Kidney (tissue), 14 donors: Measurements from ENCODE around the gene SPAG4. TPM values are rescaled to one million over a fixed set of nuclear protein-coding genes. Genes with fewer than 3 reads are reported as not detected.
A peak's percentile ranks its signal among the peaks of the same experiment; 100 is the strongest.

Experiments used
- DNase-seq, 5 donors: peaks; one replicate each; pipeline ENCODE4 v3.0.0-alpha.2; 2013 to 2020
- FAIRE-seq: peaks from 2 replicates; lab custom pipeline; 2012; peaks lifted over from hg19 to GRCh38; lab: Jason Lieb, UNC
- H3K27ac ChIP-seq, 2 donors: one replicate each; pipeline ENCODE4 v1.7.0; 2013; ENCODE audit warnings: low read depth in 2 of 2, low read length in 2 of 2, inconsistent platforms in 1 of 2
- H3K27me3 ChIP-seq: one replicate; pipeline ENCODE4 v1.7.1; 2013; ENCODE audit warnings: low read length, inconsistent platforms; ENCODE audit not compliant: control insufficient read depth, insufficient read depth
- H3K36me3 ChIP-seq, 3 donors: one replicate each; pipeline versions ENCODE4 v1.7.0 to v1.7.1; 2013; ENCODE audit warnings: low read length in 3 of 3, control low read depth in 1 of 3, inconsistent platforms in 1 of 3; ENCODE audit not compliant: insufficient read depth in 3 of 3, control insufficient read depth in 2 of 3
- H3K4me1 ChIP-seq, 3 donors: one replicate each; pipeline versions ENCODE4 v1.7.0 to v1.7.1; 2013; ENCODE audit warnings: low read length in 3 of 3, inconsistent platforms in 1 of 3, low read depth in 1 of 3; ENCODE audit not compliant: control insufficient read depth in 2 of 3, insufficient read depth in 2 of 3
- H3K4me3 ChIP-seq, 3 donors: one replicate each; pipeline versions ENCODE4 v1.7.0 to v1.8.1; 2013; ENCODE audit warnings: low read length in 3 of 3, control low read depth in 1 of 3, inconsistent platforms in 1 of 3
- H3K9ac ChIP-seq, 3 donors: one replicate each; pipeline versions ENCODE4 v1.7.0 to v1.7.1; 2013; ENCODE audit warnings: low read length in 3 of 3, control low read depth in 1 of 3, inconsistent platforms in 1 of 3
- H3K9me3 ChIP-seq, 3 donors: one replicate each; pipeline versions ENCODE4 v1.7.0 to v1.7.1; 2013; ENCODE audit warnings: low read length in 3 of 3, control low read depth in 1 of 3, inconsistent platforms in 1 of 3; ENCODE audit not compliant: control insufficient read depth in 2 of 3, insufficient read depth in 1 of 3
- CTCF ChIP-seq: IDR thresholded peaks from 3 replicates; pipeline ENCODE4 v1.5.1; 2012; ENCODE audit warnings: mild to moderate bottlenecking, moderate library complexity, borderline replicate concordance; ENCODE audit not compliant: insufficient read depth; ENCODE audit errors: extremely low read depth
- intact Hi-C: fragments of 100-400 bp; cut with DNase I; formaldehyde crosslinking; loops from one replicate; pipeline ENCODE4 v1.11.1; 2022
- polyA plus RNA-seq: library from polyadenylated mRNA; stranded (reverse); fragments of 350-450 nt; fragmentation: Illumina TruSeq; extraction: RNeasy Lipid Tissue Mini Kit (QIAGEN cat#74804); gene quantifications from one replicate; pipeline ENCODE4 v1.2.3, GENCODE V29; 2014; ENCODE audit warnings: low read depth, low replicate concordance; ENCODE audit not compliant: insufficient read depth
- total RNA-seq: library from RNA; stranded (reverse); fragmentation: NEBNext Ultra II Directional; extraction: Animal tissue kit (Norgen Biotek cat#: 25700); gene quantifications from one replicate; pipeline ENCODE4 v1.2.1, GENCODE V29; 2021
- donor health status: control.
- donor health status: control.
- donor health status: control.
- donor health status: control.
- donor health status: control.
- donor health status: DM: yes; HTN: yes; CAD: no.
- donor health status: Normal renal cell carcinoma (clear cell type).

The SPAG4 gene
- total and polyA plus RNA-seq, 2 donors from 2014 or later = 13.1 to 16.0 TPM

GRCh38 chr20:35665949-35666288, 50.3 kb downstream of the SPAG4 start:
- Histone ChIP-seq H3K4me3 (no peak overlapping the region), H3K9ac (no peak overlapping the region), H3K4me1 (peaks cover 0 to 7% (median 6%) of the 10 kb centered on the region in 3 donors), H3K27ac (no peak overlapping the region), H3K27me3 (no peaks in the 10 kb centered on the region), H3K9me3 (no peaks in the 10 kb centered on the region), H3K36me3 (peaks cover 0 to 27% (median 18%) of the 10 kb centered on the region in 3 donors)
- FAIRE-seq (no peak), DNase-seq (peak in 1 of 5 donors; percentile 37)
- intact Hi-C loops = no loop called here
- no peak for TF ChIP-seq CTCF

GRCh38 chr20:35669221-35669620, 53.6 kb downstream of the SPAG4 start:
- FAIRE-seq = no peak
- H3K36me3 ChIP-seq = peaks cover 0 to 46% (median 31%) of the 10 kb centered on the region in 3 donors
- H3K4me1 ChIP-seq = no peaks in the 10 kb centered on the region
- H3K4me3 ChIP-seq = no peak overlapping the region
- no peak overlapping the region for H3K9ac ChIP-seq
- no peak for TF ChIP-seq CTCF
- DNase-seq = no peak
- intact Hi-C loops = no loop called here
- no peaks in the 10 kb centered on the region for H3K27me3 ChIP-seq
- H3K27ac ChIP-seq = no peak overlapping the region
- H3K9me3 ChIP-seq = no peaks in the 10 kb centered on the region

- no peak for TF ChIP-seq CTCF
- Histone ChIP-seq H3K4me1 (no peaks in the 10 kb centered on the region), H3K27me3 (no peaks in the 10 kb centered on the region), H3K9me3 (no peaks in the 10 kb centered on the region), H3K4me3 (no peak overlapping the region), H3K36me3 (peaks cover 0 to 50% (median 36%) of the 10 kb centered on the region in 3 donors), H3K27ac (no peak overlapping the region), H3K9ac (no peak overlapping the region)
- FAIRE-seq (no peak), DNase-seq (no peak)
- intact Hi-C loops = no loop called here
Observed at GRCh38 chr20:35669681-35670080, 54.1 kb downstream of the SPAG4 start.

Other genes starting within 250 kb of the SPAG4 start
- gene UQCC1, start 203.9 kb upstream of the SPAG4 start, total RNA-seq = 50.3 TPM
- gene UQCC1, start 203.9 kb upstream of the SPAG4 start, polyA plus RNA-seq = 49.6 TPM
- 0.66 TPM for gene GDF5, start 177.6 kb upstream of the SPAG4 start, total RNA-seq
- gene GDF5, start 177.6 kb upstream of the SPAG4 start, polyA plus RNA-seq = not detected
- gene CEP250, start 160.2 kb upstream of the SPAG4 start, total RNA-seq = 25.2 TPM
- gene CEP250, start 160.2 kb upstream of the SPAG4 start, polyA plus RNA-seq = 4.9 TPM
- not detected for gene C20orf173, start 86.2 kb upstream of the SPAG4 start, total RNA-seq
- not detected for gene C20orf173, start 86.2 kb upstream of the SPAG4 start, polyA plus RNA-seq
- gene ERGIC3, start 73.8 kb upstream of the SPAG4 start, total RNA-seq = 230 TPM
- 371 TPM for gene ERGIC3, start 73.8 kb upstream of the SPAG4 start, polyA plus RNA-seq
- 145 TPM for gene CPNE1, start 49.1 kb downstream of the SPAG4 start, total RNA-seq
- gene CPNE1, start 49.1 kb downstream of the SPAG4 start, polyA plus RNA-seq = 128 TPM
- 101 TPM for gene RBM12, start 49.1 kb downstream of the SPAG4 start, total RNA-seq
- gene RBM12, start 49.1 kb downstream of the SPAG4 start, polyA plus RNA-seq = 11.1 TPM
- gene NFS1, start 83.5 kb downstream of the SPAG4 start, total RNA-seq = 31.5 TPM
- 71.2 TPM for gene NFS1, start 83.5 kb downstream of the SPAG4 start, polyA plus RNA-seq
- gene ROMO1, start 83.6 kb downstream of the SPAG4 start, total RNA-seq = 141 TPM
- gene ROMO1, start 83.6 kb downstream of the SPAG4 start, polyA plus RNA-seq = 408 TPM
- gene RBM39, start 126.4 kb downstream of the SPAG4 start, total RNA-seq = 304 TPM
- gene RBM39, start 126.4 kb downstream of the SPAG4 start, polyA plus RNA-seq = 148 TPM
- gene PHF20, start 156.2 kb downstream of the SPAG4 start, total RNA-seq = 48.4 TPM
- gene PHF20, start 156.2 kb downstream of the SPAG4 start, polyA plus RNA-seq = 12.3 TPM